ENCODE results near the gene GPR143.

DNA sequence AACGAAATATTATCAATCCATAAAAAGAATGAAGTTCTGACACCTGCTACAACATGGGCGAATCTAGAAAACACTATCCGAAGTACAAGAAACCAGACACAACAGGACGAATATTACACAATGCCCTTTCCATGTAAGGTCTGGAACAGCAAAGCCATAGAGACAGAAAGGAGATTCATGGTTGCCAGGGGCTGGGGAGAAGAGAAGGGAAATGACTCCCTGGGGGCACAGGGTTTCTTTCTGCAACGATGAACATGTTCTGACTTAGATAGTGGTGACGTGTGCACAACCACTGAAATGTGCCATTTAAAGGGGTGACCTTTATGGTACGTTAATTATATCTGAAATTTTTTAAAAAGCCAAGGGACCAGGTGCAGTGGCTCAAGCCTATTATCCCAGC is 28.3 kb downstream of the GPR143 start:
- TF ChIP-seq TEAD4 (IDR thresholded peaks at IDR 0.05) (no peak), TAF1 (IDR thresholded peaks at IDR 0.05; ENCODE audit: low read depth) (no peak), CEBPB (IDR thresholded peaks at IDR 0.05) (no peak), NFIC (IDR thresholded peaks at IDR 0.05) (no peak), YY1 (IDR thresholded peaks at IDR 0.05; ENCODE audit: low read depth) (no peak), EP300 (IDR thresholded peaks at IDR 0.05; ENCODE audit: borderline replicate concordance) (no peak), MAX (IDR thresholded peaks at IDR 0.05) (no peak), ZBTB7A (IDR thresholded peaks at IDR 0.05; ENCODE audit: low read depth) (no peak), USF1 (IDR thresholded peaks at IDR 0.05) (no peak), RAD21 (IDR thresholded peaks at IDR 0.05; ENCODE audit: low read depth) (no peak), TCF12 (IDR thresholded peaks at IDR 0.05; ENCODE audit: low read depth) (no peak), REST (IDR thresholded peaks at IDR 0.05; ENCODE audit: low read depth) (no peak)
